AML-193 (cell line): ENCODE data around the gene HLA-DOA.

Experiments
- DNase-seq, 2 experiments: peaks; one replicate each; lab custom pipeline; 2025; lab: John Stamatoyannopoulos, UW

Gene HLA-DOA

GRCh38 chr6:32977953-32978324 is 31.5 kb downstream of the HLA-DOA start:
- DNase-seq: no peak

GRCh38 chr6:32977272-32977952 is 32.0 kb downstream of the HLA-DOA start:
- DNase-seq: no peak

DNA sequence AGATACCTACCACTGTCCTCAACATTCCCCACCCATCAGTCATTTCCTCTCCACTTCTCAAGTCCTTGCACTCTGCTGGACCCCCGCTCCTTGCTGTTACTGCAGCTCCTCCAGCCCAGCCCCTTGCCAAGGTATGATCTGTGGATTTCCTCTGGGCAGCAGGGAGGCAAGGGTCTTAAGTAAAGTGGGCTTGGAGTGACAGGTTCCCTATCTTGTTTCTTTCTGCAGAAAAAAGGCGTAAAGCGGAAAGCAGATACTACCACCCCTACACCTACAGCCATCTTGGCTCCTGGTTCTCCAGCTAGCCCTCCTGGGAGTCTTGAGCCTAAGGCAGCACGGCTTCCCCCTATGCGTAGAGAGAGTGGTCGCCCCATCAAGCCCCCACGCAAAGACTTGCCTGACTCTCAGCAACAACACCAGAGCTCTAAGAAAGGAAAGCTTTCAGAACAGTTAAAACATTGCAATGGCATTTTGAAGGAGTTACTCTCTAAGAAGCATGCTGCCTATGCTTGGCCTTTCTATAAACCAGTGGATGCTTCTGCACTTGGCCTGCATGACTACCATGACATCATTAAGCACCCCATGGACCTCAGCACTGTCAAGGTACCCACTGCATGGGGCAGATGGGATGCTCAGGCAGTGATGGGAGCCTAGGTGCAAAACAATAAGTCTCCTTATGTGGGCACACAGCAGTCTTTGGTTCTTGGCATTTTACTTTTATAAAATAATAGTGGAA is 32.9 kb downstream of the HLA-DOA start:
- DNase-seq: no peak

- no peak for DNase-seq
These were observed 33.5 kb downstream of the HLA-DOA start for GRCh38 chr6:32975886-32976285.

GRCh38 chr6:32974541-32975308 is 34.7 kb downstream of the HLA-DOA start:
- DNase-seq: no peak

DNA sequence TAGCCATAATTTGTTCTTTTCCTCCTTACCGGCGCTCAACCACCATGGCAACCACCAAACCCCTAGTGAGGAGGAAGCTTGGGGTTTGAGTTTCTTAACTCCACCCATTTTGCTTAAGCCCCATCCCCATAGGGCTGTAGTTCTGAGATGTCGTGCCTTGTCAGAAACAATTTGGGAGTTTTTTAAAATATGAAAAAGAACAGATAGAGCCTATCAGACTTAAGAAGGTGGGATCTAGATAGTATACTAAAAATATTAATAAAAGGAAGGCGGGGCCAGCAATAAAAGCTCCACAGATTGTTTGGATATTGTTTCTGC is 35.4 kb downstream of the HLA-DOA start:
- DNase-seq: peak; percentile 57 to 62

DNA sequence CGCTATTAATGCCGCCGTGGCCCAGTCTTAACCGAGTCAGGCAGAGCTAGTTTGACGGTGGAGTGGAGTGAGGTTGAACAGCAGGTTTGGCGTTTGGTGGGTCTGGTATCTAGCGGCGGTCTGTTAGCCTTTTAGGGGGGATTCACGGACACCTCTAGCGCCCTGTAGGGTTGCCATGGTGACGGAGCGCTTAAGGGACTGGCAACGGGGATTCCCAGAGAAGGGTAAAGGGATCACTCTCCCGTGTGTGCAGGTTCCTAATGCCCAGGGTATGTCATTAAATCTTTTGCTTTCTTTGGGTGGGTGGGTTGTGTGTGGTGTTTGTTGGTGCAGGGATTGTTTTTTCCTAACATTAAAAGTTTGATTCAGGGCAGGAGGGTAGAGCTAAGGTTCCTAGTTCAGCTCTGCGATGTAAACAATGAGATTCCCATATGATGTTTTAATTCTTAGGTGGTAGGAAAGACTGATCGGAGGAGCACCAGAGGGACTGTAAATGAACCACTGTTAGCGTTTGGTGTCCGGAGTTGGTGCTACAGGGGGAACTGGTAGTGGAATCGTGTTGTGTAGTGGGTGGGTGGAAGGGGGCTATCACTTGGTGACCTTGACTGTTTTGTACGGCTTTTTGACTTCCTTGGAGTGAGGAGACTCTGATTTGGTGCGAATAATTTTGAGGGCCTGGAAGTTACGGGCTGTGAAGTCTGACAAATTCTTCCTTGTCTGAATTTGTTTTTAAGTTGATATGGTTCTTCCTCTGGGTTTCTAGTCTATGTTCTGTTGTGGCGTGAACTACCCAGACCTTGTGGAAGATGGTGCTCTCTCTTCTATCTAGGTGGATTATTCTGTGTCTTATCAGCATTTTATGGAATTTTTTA is 36.0 kb downstream of the HLA-DOA start:
- DNase-seq: no peak

DNA sequence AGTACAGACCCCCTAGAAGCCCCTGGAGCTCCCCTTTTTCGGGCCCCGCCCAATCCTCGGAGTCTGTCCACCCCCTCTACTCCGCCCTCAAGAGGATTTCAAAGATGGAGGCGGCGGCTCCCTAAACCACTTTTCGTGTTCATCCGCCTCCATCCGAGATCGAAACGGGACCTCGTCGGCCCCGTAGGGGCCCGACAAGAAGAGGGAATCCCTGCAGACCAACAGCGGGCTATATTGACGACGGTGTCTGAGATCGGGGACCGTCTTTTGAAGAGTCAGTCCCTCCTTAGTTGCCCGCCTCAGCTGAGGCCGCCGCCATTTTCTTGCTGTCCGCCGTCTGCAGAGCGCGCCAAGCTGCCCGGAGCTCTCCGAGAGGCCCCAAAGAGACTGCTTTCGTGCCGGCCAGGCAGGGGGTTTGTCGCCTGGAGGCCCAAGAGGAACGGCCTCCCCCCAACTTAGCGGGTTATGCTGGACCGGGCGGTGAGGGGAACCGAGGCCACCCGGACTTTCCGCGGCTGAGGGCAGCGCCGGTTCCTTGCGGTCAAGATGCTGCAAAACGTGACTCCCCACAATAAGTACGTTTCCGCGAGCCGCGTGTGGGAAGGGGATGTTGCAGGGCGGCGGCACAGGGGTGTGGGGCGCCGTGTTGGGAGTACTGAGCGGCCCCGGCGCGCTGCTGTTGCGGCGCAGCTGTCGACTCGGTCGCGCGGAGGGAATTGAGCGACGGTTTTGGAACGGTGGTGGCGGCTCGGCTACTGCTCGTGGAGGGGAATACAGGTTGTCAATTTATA is 36.8 kb downstream of the HLA-DOA start:
- peak in 1 of 2 experiments; percentile 62 for DNase-seq

DNA sequence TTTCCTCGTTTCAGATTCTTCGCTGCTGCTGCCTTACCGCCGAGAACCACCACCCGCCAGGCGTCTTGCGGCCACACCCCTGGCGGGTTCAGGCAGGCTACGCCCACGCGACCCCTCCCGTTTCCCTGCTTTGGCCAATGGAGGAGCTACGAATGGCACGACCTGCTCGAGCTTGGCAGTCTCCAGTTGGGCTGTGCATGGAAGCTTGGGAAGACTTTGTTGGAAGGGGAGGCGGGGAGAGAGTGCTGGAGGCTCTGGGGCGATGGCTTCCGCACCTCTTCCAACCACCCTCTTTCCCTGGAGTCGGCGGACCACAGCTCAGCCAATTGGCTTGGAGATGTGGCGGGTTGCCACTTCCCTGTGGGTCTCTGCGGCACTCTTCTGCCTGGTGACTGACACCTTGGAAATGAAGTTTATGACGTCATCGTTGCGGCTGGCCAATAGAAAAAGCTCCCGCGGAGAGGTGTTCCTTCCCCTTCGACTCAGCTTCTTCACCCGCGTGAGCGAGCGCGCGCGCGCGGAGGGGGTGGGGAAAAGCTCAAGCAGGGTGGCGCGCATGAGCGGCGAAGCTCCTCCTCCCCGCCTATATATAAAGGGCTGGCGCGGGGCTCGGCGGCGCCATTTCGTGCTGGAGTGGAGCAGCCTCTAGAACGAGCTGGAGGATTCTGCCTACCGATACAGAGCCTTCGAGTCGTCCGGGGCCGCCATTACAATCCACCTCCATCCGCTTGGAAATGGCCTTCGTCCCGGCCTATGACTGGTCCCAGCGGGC is 37.6 kb downstream of the HLA-DOA start:
- peak; percentile 100 for DNase-seq

DNA sequence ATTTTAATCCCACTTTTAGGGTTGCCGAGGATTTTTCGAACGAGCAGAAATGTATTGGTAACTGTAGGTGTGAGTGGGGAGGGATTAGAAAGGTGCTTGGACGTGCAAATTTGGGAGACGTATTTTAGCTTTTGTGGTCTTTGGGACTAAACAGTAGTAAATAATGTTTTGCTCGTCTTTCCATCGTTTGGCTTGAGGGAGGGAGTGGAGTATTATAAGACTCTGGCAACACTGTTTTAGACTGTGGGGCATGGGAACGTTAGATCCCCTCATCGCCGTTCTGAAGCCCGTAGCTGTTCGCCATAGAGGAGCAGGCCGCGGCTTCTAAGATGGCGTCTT is 38.2 kb downstream of the HLA-DOA start:
- no peak for DNase-seq

GRCh38 chr6:32970413-32971241 is 38.8 kb downstream of the HLA-DOA start:
- DNase-seq: peak; percentile 75 to 79

- DNase-seq: peak; percentile 88 to 91
These were observed 39.5 kb downstream of the HLA-DOA start for GRCh38 chr6:32969685-32970412.

DNA sequence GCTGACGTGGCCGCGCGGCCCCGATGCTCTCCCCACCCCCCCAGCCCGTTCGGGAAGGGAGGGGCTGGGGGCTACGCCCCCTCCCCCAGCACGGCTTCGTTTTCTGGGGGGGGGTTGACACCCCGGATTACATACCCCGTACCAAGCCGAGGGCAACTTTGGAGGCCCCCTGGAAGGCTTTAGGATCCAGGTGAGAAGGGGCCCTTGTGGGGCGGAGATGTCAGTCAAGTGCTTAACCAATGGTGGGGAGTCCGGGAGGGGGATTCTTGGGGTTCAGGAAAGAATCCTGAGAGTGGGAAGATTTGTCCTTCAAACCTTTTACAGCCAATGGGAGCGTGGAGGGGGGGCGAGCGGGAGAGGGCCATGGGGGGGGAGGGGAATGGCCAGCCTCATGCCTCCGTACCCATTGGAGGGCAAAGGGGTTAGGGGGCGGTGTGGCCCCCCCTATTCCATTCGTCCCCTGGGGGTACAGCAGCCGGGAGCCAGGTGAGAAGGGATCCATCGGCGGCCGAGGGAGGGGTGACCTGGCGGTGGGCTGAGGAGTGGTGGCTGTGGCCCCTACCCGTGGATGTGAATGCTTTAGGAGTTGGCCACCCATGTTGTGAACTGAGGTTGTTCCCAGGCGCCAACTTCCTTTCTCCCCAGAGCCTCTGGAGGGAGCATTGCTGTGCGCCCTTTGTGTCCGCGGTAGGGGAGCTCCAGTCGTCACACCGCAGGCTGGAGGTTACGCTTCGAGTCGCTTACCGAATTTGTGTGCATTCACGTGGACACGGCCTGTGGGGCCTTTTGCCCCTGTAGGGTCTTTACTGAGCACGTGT is 40.3 kb downstream of the HLA-DOA start:
- peak; percentile 65 to 73 for DNase-seq

DNA sequence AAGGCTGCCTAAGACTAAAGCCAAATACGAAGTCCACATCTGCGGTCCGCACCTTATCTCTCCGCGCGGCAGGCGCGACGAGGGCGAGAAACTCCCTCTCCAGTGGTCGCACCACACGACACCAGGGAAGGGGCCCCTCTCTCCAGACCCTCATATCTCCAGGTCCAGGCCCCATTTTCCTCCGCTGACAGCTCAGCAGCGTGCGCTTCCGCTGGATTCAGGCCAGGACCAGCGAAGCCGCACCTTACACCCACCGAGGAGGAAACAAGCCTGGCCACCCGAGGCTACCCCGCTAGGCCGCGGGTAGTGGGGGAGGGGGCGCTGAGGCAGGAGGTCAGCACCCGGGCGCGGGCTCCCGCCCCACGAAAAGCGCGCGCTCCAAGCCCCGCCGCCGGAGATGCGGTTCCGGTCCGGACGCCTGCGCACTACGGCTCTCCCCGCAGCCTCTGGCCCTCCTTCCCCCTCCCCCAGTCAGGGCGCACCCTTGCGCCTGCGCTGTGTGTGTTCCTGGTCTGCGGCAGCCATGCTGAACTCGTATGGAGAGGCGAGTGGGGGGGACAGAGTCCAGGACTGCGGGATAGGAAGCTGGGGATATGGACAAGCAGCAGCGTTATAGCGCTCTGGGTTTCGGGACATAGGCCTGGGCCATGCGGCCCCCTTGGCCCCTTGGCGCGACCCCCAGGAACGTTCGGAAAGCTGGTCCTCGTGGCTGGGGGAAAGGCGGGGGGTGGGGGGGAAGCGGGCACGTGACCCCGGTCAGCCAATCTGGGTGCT is 41.1 kb downstream of the HLA-DOA start, which contains the start of gene BRD2:
TSS of gene BRD2 (plus strand) at position 502 of the 774 bp plus-strand sequence. CDS start 4,305 bp downstream, outside the sequence.
- peak; percentile 95 to 97 for DNase-seq

DNA sequence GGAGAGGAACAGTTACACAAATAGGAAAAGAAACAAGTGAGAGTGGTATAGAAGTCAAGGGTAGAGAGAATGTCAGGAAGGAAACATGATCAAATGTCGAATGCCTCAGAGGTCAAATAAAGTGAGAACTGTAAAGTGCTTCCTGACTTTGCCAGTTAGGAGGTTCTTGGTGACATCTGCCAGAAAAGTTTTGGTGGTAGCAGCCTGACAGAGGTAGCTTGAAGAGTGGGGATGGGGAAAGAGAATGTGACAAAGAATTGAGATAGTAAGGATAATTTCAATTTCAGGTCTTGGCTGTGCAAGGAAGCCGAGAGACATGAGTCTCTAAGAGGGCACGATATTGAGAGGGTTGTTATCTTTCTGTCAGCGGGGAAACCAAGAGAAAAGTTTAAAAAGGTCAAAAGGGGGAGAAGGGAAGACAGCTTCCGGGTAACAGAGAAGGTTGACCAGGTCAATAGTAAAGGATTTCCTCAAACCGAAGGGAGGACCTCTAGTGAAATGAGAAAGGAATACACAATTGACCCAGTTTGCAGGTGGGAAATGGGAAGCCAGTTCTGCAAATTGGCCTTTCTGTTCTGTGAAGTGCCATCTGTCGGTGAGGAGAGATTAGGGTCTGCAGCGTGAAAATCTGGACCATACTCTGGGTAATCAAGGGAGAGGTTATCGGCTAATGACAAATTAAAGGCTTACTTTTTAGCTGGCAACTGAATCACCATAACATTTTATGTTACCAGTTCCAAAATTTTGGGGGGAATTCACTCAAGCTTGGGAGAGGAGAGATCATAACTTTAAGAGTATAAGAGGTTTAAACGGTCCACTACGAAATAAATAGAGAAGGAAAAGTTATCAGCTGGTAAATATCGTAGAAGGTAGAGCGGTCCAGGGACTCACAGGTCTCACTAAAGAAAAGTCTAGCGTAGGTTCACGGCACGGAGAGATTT is 42.0 kb downstream of the HLA-DOA start:
- DNase-seq: peak; percentile 82 to 85

DNA sequence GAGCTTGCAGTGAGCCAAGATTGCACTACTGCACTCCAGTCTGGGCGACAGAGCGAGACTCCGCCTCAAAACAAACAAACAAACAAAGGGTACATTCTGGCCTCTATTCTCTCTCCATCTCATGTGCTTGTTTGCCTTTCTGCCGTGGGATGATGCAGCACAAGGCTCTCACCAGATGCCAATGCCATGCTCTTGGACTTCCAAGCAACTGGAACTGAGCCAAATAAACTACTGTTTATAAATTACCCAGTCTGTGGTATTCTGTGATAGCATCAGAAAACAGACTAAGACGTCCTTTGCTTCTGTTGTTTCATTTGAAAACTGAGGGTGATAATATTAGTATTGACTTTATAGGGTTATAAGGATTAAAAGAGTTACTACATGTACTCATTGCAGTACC is 44.6 kb downstream of the HLA-DOA start:
- no peak for DNase-seq
